Breast epithelium (tissue), 4 donors: ENCODE data around the gene LIPE. TPM values are rescaled to one million over a fixed set of nuclear protein-coding genes. Genes with fewer than 3 reads are reported as not detected.

Experiments used
- DNase-seq, 2 donors: peaks; one replicate each; pipeline ENCODE4 v3.0.0-alpha.2; 2019; ENCODE audit warnings: low spot score in 2 of 2
- H3K27ac ChIP-seq, 2 donors: fragments of 200-600 bp; sonication (generic) in 1 of 2; one replicate each; pipeline ENCODE4 v1.5.1; 2016 to 2019; ENCODE audit warnings: mild to moderate bottlenecking in 1 of 2
- H3K27me3 ChIP-seq, 2 donors: fragments of 200-600 bp; sonication (generic) in 1 of 2; one replicate each; pipeline versions ENCODE4 v1.5.1 to v1.6.0; 2017 to 2019; ENCODE audit warnings: control low read depth in 1 of 2, mild to moderate bottlenecking in 1 of 2
- H3K36me3 ChIP-seq: fragments of 200-600 bp; one replicate; pipeline ENCODE4 v1.5.1; 2019
- H3K4me1 ChIP-seq, 2 donors: fragments of 200-600 bp; sonication (generic); one replicate each; pipeline ENCODE4 v1.5.1; 2016 to 2019; ENCODE audit warnings: control low read depth in 1 of 2
- H3K4me3 ChIP-seq, 3 donors: fragments of 200-600 bp; sonication (generic); 1 replicate in 2 of 3; 2 replicates in 1 of 3; pipeline ENCODE4 v1.5.1; 2016 to 2019; ENCODE audit warnings: mild to moderate bottlenecking in 3 of 3, moderate library complexity in 2 of 3
- H3K9me3 ChIP-seq, 2 donors: fragments of 200-600 bp; sonication (generic) in 1 of 2; one replicate each; pipeline ENCODE4 v1.5.1; 2016 to 2019; ENCODE audit warnings: control low read depth in 1 of 2
- POLR2A ChIP-seq: fragments of 450-650 bp; IDR thresholded peaks from one replicate; pipeline ENCODE4 v1.6.1; 2016; ENCODE audit warnings: antibody characterized with exemption, mild to moderate bottlenecking, moderate library complexity
- POLR2AphosphoS5 ChIP-seq, 3 donors: sonication (generic); formaldehyde crosslinking; IDR thresholded peaks; one replicate each; pipeline ENCODE4 v1.6.1; 2017; ENCODE audit warnings: antibody characterized with exemption in 3 of 3
- intact Hi-C: fragments of 100-400 bp; cut with DNase I; formaldehyde crosslinking; loops from one replicate; pipeline ENCODE4 v1.15.1; 2023; ENCODE audit warnings: low total_unique reads
- total RNA-seq, 3 donors: library from RNA; depleted of rRNA; stranded (reverse); fragments of >200 nt; gene quantifications; one replicate each; pipeline ENCODE4 v1.1.0, GENCODE V29; 2016
- TF ChIP-seq, protein P1 (sequence below), 3 donors: fragments of 450-650 bp; IDR thresholded peaks; one replicate each; pipeline ENCODE4 v1.5.1; 2016 to 2017; ENCODE audit warnings: antibody characterized with exemption in 3 of 3, mild to moderate bottlenecking in 3 of 3, moderate library complexity in 3 of 3

LIPE gene
- total RNA-seq, 3 donors from 2014 or later = 152 to 1,550 (median 380) TPM

DNA sequence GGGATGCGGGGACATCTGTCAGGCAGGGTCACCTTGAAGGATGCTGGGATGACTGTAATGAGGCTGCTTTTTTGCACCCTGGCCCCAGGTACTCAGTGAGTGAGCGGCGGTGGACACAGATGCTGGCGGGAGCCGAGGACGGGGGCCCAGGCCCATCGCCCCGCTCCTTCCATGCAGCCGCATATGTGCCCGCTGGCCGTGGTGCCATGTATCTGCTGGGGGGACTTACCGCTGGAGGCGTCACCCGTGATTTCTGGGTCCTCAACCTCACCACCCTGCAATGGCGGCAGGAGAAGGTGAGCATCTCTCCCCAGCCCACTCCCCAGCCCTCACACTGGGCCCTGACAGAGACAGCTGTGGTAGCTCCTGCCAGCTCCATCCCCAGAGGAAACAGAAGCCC is 70.5 kb downstream of the LIPE start:
- H3K4me3 ChIP-seq = no peak overlapping the region
- no peak overlapping the region for H3K27ac ChIP-seq
- no peak for DNase-seq
- H3K4me1 ChIP-seq = no peaks in the 10 kb centered on the region
- intact Hi-C loops = no loop called here
- TF ChIP-seq POLR2AphosphoS5 (IDR thresholded peaks at IDR 0.05) (no peak), POLR2A (no peak)
- TF ChIP-seq, protein P1, sequence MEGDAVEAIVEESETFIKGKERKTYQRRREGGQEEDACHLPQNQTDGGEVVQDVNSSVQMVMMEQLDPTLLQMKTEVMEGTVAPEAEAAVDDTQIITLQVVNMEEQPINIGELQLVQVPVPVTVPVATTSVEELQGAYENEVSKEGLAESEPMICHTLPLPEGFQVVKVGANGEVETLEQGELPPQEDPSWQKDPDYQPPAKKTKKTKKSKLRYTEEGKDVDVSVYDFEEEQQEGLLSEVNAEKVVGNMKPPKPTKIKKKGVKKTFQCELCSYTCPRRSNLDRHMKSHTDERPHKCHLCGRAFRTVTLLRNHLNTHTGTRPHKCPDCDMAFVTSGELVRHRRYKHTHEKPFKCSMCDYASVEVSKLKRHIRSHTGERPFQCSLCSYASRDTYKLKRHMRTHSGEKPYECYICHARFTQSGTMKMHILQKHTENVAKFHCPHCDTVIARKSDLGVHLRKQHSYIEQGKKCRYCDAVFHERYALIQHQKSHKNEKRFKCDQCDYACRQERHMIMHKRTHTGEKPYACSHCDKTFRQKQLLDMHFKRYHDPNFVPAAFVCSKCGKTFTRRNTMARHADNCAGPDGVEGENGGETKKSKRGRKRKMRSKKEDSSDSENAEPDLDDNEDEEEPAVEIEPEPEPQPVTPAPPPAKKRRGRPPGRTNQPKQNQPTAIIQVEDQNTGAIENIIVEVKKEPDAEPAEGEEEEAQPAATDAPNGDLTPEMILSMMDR (IDR thresholded peaks at IDR 0.05) = no peak
- H3K27me3 ChIP-seq = no peaks in the 10 kb centered on the region
- H3K36me3 ChIP-seq = peaks cover 8% of the 10 kb centered on the region
- H3K9me3 ChIP-seq = no peaks in the 10 kb centered on the region

DNA sequence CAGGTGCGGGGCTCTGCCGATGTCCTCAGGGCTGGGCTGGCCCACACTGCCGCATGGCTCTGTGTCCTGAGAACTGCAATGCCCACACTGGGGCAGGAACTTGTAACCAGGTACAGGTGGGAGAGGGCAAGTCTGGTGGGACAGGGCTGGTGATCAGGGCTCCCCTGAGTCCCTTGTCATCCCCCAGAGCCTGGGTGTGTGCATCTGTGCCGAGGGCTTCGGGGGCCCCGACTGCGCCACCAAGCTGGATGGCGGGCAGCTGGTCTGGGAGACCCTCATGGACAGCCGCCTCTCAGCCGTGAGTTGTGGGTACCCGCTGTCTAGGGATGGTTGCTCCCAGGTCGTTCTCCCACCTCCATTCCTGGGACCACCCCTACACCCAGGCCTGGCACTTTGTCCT is 71.3 kb downstream of the LIPE start:
- H3K9me3 ChIP-seq = no peaks in the 10 kb centered on the region
- H3K27me3 ChIP-seq = no peaks in the 10 kb centered on the region
- no peak overlapping the region for H3K27ac ChIP-seq
- TF ChIP-seq POLR2A (no peak), POLR2AphosphoS5 (IDR thresholded peaks at IDR 0.05) (no peak)
- TF ChIP-seq, protein P1 (IDR thresholded peaks at IDR 0.05) = no peak
- H3K4me1 ChIP-seq = no peaks in the 10 kb centered on the region
- no peak overlapping the region for H3K4me3 ChIP-seq
- H3K36me3 ChIP-seq = peaks cover 8% of the 10 kb centered on the region
- intact Hi-C loops = no loop called here
- DNase-seq = no peak

DNA sequence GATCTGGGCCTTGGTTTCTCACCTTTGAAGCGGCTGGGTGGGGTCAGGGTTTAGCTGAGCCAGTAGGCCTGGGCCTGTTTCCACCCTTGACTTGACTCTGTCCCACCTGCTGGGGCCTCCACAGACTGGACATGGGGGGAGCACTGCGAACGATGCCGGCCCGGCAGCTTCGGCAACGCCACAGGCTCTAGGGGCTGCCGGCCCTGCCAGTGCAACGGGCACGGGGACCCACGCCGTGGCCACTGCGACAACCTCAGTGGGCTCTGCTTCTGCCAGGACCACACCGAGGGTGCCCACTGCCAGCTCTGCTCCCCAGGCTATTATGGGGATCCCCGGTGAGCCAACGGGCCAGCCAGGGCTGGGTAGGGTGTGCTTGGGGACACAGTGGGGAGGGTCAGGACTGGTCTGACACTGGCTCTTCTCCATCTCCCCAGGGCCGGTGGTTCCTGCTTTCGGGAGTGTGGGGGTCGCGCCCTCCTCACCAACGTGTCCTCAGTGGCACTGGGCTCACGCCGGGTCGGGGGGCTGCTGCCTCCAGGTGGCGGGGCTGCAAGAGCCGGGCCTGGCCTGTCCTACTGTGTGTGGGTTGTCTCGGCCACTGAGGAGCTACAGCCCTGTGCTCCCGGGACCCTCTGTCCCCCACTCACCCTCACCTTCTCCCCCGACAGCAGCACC is 73.7 kb downstream of the LIPE start:
- no peaks in the 10 kb centered on the region for H3K4me1 ChIP-seq
- H3K27ac ChIP-seq = no peak overlapping the region
- no peak for TF ChIP-seq POLR2AphosphoS5 (IDR thresholded peaks at IDR 0.05)
- TF ChIP-seq, protein P1 (IDR thresholded peaks at IDR 0.05) = no peak
- no peak for TF ChIP-seq POLR2A
- DNase-seq = no peak
- peaks cover 8% of the 10 kb centered on the region for H3K36me3 ChIP-seq
- H3K4me3 ChIP-seq = no peak overlapping the region
- intact Hi-C loops = loop anchor here (5.0 kb wide), 1 partner anchor 1801 kb away; no protein-coding TSS in a partner anchor
- H3K27me3 ChIP-seq = no peaks in the 10 kb centered on the region
- H3K9me3 ChIP-seq = no peaks in the 10 kb centered on the region

DNA sequence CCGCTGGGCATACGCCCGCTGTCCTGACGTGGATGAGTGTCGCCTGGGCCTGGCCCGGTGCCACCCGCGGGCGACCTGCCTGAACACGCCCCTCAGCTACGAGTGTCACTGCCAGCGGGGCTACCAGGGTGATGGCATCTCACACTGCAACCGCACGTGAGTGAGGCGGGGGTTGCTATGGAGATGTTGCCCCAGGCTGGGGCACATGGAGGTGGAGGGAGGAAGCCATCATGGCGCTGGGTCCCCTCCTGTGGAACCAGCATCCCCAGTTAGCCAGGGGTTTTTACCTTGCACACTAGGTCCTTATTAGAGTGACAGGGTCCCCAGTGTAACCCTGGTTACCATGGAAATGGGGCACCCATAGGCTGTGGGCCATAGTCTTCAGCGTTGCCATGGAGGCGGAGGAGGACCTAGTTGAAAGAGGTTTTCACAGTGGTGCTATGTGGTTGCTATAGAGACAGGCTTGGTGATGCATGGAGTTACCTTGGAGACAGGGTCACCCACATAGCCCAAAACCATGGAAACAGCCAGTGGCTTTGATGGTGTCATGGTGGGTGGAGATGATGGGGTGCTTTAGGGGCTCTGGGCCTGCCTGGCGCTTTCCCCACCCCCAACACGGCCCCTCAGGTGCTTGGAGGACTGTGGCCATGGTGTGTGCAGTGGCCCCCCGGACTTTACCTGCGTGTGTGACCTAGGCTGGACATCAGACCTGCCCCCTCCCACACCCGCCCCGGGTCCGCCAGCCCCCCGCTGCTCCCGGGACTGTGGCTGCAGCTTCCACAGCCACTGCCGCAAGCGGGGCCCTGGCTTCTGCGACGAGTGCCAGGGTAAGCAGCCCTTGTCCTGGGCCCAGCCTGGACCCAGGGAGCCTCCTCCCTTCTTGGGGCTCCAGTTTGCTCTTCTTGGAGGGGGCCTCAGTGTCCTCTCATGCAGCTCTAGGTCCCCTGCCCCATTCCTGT is 74.6 kb downstream of the LIPE start:
- peaks cover 8% of the 10 kb centered on the region for H3K36me3 ChIP-seq

More for the DNA sequence above, 74.6 kb downstream of the LIPE start:
- no peak overlapping the region for H3K4me3 ChIP-seq
- no peaks in the 10 kb centered on the region for H3K9me3 ChIP-seq
- intact Hi-C loops = loop anchor here (5.0 kb wide), 1 partner anchor 1800 kb away; no protein-coding TSS in a partner anchor
- no peaks in the 10 kb centered on the region for H3K4me1 ChIP-seq
- TF ChIP-seq POLR2A = no peak
- TF ChIP-seq, protein P1 (IDR thresholded peaks at IDR 0.05) = no peak
- no peak for TF ChIP-seq POLR2AphosphoS5 (IDR thresholded peaks at IDR 0.05)
- H3K27me3 ChIP-seq = no peaks in the 10 kb centered on the region
- peak in 1 of 2 donors; percentile 48 for DNase-seq
- no peak overlapping the region for H3K27ac ChIP-seq

Other genes starting within 250 kb of the LIPE start
- gene DEDD2, start 209.7 kb downstream of the LIPE start, total RNA-seq = 10 to 100 TPM; 31.4 to 64.0 (median 37.0) TPM
- gene ZNF526, start 207.1 kb downstream of the LIPE start, total RNA-seq = 1 to 10 TPM; 4.0 to 6.9 (median 6.0) TPM
- gene GSK3A, start 184.8 kb downstream of the LIPE start, total RNA-seq = 10 to 100 TPM; 18.7 to 22.1 (median 19.8) TPM
- 10 to 100 TPM; 11.4 to 38.6 (median 24.3) TPM for gene ERF, start 172.3 kb downstream of the LIPE start, total RNA-seq
- gene CIC, start 158.1 kb downstream of the LIPE start, total RNA-seq = 10 to 100 TPM; 20.2 to 25.6 (median 24.9) TPM
- gene PRR19, start 125.3 kb downstream of the LIPE start, total RNA-seq = 1 to 10 TPM in 1 of 3 donors, under 1 TPM in 2; 0.33 to 2.6 (median 0.48) TPM
- gene PAFAH1B3, start 124.8 kb downstream of the LIPE start, total RNA-seq = 10 to 100 TPM in 2 of 3 donors, 1 to 10 TPM in 1; 7.5 to 32.4 (median 28.5) TPM
- under 1 TPM in 2 of 3 donors, not detected in 1; 0.33 to 0.59 TPM for gene TMEM145, start 114.1 kb downstream of the LIPE start, total RNA-seq
- gene MEGF8, start 101.8 kb downstream of the LIPE start, total RNA-seq = 10 to 100 TPM in 2 of 3 donors, 1 to 10 TPM in 1; 9.7 to 15.5 (median 10.8) TPM
- 1 to 10 TPM; 2.6 to 4.8 (median 3.0) TPM for gene CNFN, start 37.1 kb downstream of the LIPE start, total RNA-seq
- 1 to 10 TPM in 2 of 3 donors, not detected in 1; 2.2 to 2.9 TPM for gene CXCL17, start 15.6 kb upstream of the LIPE start, total RNA-seq
- 10 to 100 TPM in 2 of 3 donors, under 1 TPM in 1; 0.64 to 33.4 (median 12.3) TPM for gene CEACAM1, start 101.1 kb upstream of the LIPE start, total RNA-seq
- gene CEACAM8, start 167.5 kb upstream of the LIPE start, total RNA-seq = not detected